ENCODE data around the gene HOXD10.
A peak's percentile ranks its signal among the peaks of the same experiment; 100 is the strongest.

The HOXD10 gene

GRCh38 chr2:176079285-176079830 is 37.2 kb upstream of the HOXD10 start:
- no peak for DNase-seq (ENCODE audit: low read depth)
- H3K4me3 ChIP-seq (ENCODE audit: low read depth, low read length), result no peak overlapping the region
- TF ChIP-seq CTCF (conservative IDR thresholded peaks at IDR 0.05; ENCODE audit: low read depth, low read length), result no peak

DNA sequence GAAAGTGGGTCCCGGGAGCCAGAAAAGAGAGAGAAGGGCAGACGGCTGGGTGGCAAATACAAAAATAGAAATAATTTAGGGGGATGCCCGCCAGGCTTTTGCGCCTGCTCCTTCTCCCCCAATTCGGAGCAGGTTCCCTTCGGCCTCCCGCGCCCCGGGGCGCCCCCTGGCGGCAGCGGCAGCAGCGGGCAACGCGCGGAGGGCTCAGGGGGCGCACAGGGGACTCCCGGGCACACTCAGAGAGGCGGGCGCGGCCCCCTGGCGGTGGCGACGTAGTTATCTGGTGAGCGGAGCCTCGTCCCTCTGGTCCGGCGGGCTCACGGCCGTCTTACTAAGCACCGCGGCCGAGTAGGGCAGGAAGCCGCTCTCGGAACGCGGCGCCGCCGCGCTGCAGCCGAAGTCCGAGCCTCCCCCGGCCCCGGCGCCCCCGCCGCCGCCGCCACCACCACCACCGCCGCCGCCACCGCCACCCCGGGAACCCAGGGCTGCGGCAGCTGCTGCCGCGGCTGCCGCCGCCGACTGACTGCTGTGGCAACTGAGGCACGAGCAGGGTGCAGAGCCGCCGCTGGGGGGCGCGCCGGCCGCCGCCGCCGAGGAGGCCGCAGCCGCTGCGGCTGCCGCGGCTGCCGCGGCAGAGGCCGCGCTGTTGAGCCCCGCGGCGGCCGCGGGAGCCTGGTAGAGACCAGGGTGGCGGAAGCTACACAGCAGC is 36.6 kb upstream of the HOXD10 start:
- H3K4me3 ChIP-seq (ENCODE audit: low read depth, low read length), result no peak overlapping the region
- TF ChIP-seq CTCF (conservative IDR thresholded peaks at IDR 0.05; ENCODE audit: low read depth, low read length), result peak; percentile 24
- peak; percentile 10 for DNase-seq (ENCODE audit: low read depth)

- no peak for DNase-seq (ENCODE audit: low read depth)
- TF ChIP-seq CTCF (conservative IDR thresholded peaks at IDR 0.05; ENCODE audit: low read depth, low read length), result no peak
- no peak overlapping the region for H3K4me3 ChIP-seq (ENCODE audit: low read depth, low read length)
Measured at GRCh38 chr2:176080540-176081375, 35.8 kb upstream of the HOXD10 start.

GRCh38 chr2:176081376-176081836 is 35.2 kb upstream of the HOXD10 start:
- no peak for TF ChIP-seq CTCF (conservative IDR thresholded peaks at IDR 0.05; ENCODE audit: low read depth, low read length)
- no peak for DNase-seq (ENCODE audit: low read depth)
- no peak overlapping the region for H3K4me3 ChIP-seq (ENCODE audit: low read depth, low read length)

DNA sequence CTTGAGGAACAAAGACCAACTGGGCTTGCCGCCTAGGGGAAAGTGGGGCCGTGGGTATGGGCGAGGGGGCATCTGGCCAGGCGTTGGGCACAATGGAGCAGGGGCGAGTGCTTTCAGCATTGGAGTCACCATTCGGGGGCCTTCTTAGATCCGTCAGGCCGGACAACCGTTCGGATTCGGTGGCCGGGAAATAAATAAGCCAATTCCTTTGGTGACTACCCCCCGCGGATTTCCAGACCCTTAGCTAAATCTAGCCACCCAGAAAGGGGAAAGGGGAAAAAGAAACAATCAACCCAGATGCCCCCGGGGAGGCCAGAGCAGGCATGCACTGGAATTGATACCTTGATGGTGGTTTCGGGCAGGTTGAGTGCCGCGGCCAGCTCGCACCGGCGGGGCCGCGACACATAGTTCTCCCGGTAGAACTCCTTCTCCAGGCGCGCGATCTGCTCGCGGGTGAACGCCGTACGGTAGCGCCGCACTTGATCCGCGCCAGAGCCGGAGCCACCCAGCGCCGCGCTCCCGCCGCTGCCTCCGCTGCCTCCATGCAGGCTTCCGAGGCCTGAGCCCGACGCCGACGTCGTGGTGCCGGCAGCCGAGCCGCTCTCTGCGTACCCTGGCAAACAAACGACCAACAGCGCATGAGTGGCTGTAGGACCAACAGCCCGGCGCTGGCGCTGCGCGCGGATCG is 34.6 kb upstream of the HOXD10 start:
- DNase-seq (ENCODE audit: low read depth), result no peak
- no peak for TF ChIP-seq CTCF (conservative IDR thresholded peaks at IDR 0.05; ENCODE audit: low read depth, low read length)
- no peak overlapping the region for H3K4me3 ChIP-seq (ENCODE audit: low read depth, low read length)

DNA sequence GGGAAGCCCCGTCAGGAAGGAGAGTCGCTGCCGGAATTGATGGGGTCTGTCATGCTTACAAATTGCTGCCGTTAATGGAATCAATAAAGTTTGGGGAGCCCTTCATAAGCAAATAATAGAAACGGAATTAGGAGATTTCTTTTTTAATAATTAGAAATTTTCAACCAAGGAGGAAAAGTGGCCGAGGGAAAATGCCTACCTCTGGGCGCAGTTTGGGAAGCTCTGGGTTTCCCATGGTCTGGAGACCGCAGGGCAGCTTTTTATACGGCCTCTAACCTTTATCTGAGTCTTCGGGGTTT is 34.1 kb upstream of the HOXD10 start:
- TF ChIP-seq CTCF (conservative IDR thresholded peaks at IDR 0.05; ENCODE audit: low read depth, low read length), result no peak
- no peak overlapping the region for H3K4me3 ChIP-seq (ENCODE audit: low read depth, low read length)
- no peak for DNase-seq (ENCODE audit: low read depth)
